GM23248 (cell line): ENCODE data around the gene FRMD6. TPM values are rescaled to one million over a fixed set of nuclear protein-coding genes. Genes with fewer than 3 reads are reported as not detected.

Experiments
- DNase-seq: peaks from one replicate; pipeline ENCODE4 v3.0.0-alpha.2; 2015
- H2AFZ ChIP-seq: fragments of 200-600 bp; sonication (generic); 2 replicates; pipeline ENCODE4 v1.6.1; 2016; ENCODE audit warnings: antibody characterized with exemption
- H3F3A ChIP-seq: fragments of 200-600 bp; sonication (generic); 2 replicates; pipeline ENCODE4 v1.6.1; 2016; ENCODE audit warnings: mild to moderate bottlenecking, antibody characterized with exemption, mixed run types; ENCODE audit not compliant: insufficient read depth
- H3K27ac ChIP-seq: fragments of 200-600 bp; sonication (generic); 2 replicates; pipeline ENCODE4 v1.5.1; 2016; ENCODE audit warnings: mild to moderate bottlenecking
- H3K27me3 ChIP-seq: fragments of 200-600 bp; sonication (generic); replicated peaks from 2 replicates; pipeline ENCODE4 v1.6.1; 2016; ENCODE audit warnings: mild to moderate bottlenecking; ENCODE audit not compliant: insufficient read depth
- H3K36me3 ChIP-seq: fragments of 200-600 bp; sonication (generic); 2 replicates; pipeline ENCODE4 v1.6.1; 2016; ENCODE audit warnings: low read depth, mild to moderate bottlenecking
- H3K4me1 ChIP-seq: fragments of 200-600 bp; sonication (generic); 2 replicates; pipeline ENCODE4 v1.6.1; 2016; ENCODE audit warnings: mild to moderate bottlenecking; ENCODE audit not compliant: insufficient read depth
- H3K4me2 ChIP-seq: fragments of 200-600 bp; sonication (generic); one replicate; pipeline ENCODE4 v1.6.1; 2016; ENCODE audit warnings: mild to moderate bottlenecking; ENCODE audit not compliant: unreplicated experiment
- H3K4me3 ChIP-seq: fragments of 200-600 bp; sonication (generic); 2 replicates; pipeline ENCODE4 v1.5.1; 2016; ENCODE audit warnings: mild to moderate bottlenecking
- H3K79me2 ChIP-seq: fragments of 200-600 bp; sonication (generic); 2 replicates; pipeline ENCODE4 v1.6.1; 2016; ENCODE audit warnings: mild to moderate bottlenecking; ENCODE audit not compliant: insufficient read depth
- H3K9ac ChIP-seq: fragments of 200-600 bp; sonication (generic); 2 replicates; pipeline ENCODE4 v1.6.1; 2016; ENCODE audit warnings: mild to moderate bottlenecking
- H3K9me2 ChIP-seq: fragments of 200-600 bp; sonication (generic); 2 replicates; pipeline ENCODE4 v1.6.1; 2016; ENCODE audit warnings: mixed run types, mild to moderate bottlenecking, moderate library complexity; ENCODE audit not compliant: insufficient read depth
- H3K9me3 ChIP-seq: fragments of 200-600 bp; sonication (generic); one replicate; pipeline ENCODE4 v1.6.1; 2017; ENCODE audit warnings: low read depth
- H4K20me1 ChIP-seq: fragments of 200-600 bp; sonication (generic); 2 replicates; pipeline ENCODE4 v1.6.0; 2016; ENCODE audit not compliant: insufficient read depth
- EZH2 ChIP-seq: fragments of 200-600 bp; sonication (generic); IDR thresholded peaks from 2 replicates; pipeline ENCODE4 v1.6.1; 2018; ENCODE audit warnings: antibody characterized with exemption, mild to moderate bottlenecking; ENCODE audit not compliant: insufficient read depth, poor library complexity, severe bottlenecking
- EZH2phosphoT487 ChIP-seq: fragments of 200-600 bp; sonication (generic); IDR thresholded peaks from 2 replicates; pipeline ENCODE4 v1.6.1; 2018; ENCODE audit warnings: antibody characterized with exemption, moderate library complexity, mild to moderate bottlenecking, low read depth; ENCODE audit not compliant: insufficient read depth
- WGBS, 2 experiments: methylation state at CpG; one replicate each; pipeline ENCODE4 v1.1.6; 2015 to 2017; ENCODE audit warnings: low lambda C conversion rate in 2 of 2, low coverage in 1 of 2; ENCODE audit errors: missing lambda C conversion rate in 2 of 2; 5-methylcytosine and 5-hydroxymethylcytosine counted together
- in situ Hi-C: fragments of 300-500 bp; cut with MboI; formaldehyde crosslinking; loops from 2 replicates; pipeline ENCODE4 v1.15.0; 2020
- polyA plus RNA-seq: library from polyadenylated mRNA; unstranded; fragments of >200 nt; fragmentation: Nextera tagmentation; extraction: Ambion mirVana; gene quantifications from 2 replicates; pipeline ENCODE4 v1.2.1, GENCODE V29; 2016
- total RNA-seq: library from RNA; depleted of rRNA; stranded (reverse); fragments of >200 nt; shearing (Covaris generic); gene quantifications from 2 replicates; pipeline ENCODE4 v1.2.3, GENCODE V29; 2014

FRMD6 gene
- total and polyA plus RNA-seq, 2 experiments from 2014 or later, result 550 to 795 TPM

GRCh38 chr14:51648296-51648695, 3.4 kb upstream of the FRMD6 start:
- peak overlapping the region; percentile 95 for H3K27ac ChIP-seq
- H3K4me3 ChIP-seq, result peak overlapping the region; percentile 88
- H3K27me3 ChIP-seq, result no peaks in the 10 kb centered on the region
- TF ChIP-seq EZH2, result no peak
- TF ChIP-seq EZH2phosphoT487, result no peak
- in situ Hi-C loops, result no loop called here
- peaks cover 96% of the 10 kb centered on the region for H3K79me2 ChIP-seq
- H2AFZ ChIP-seq, result no peak overlapping the region
- 67 to 68% methylated on average over 2 of the region's 2 CpGs for WGBS, 2 experiments
- H3K36me3 ChIP-seq, result peaks cover 8% of the 10 kb centered on the region; the same call in 1 of the 2 replicates
- DNase-seq, result peak; percentile 14
- H3F3A ChIP-seq, result peaks cover 62% of the 10 kb centered on the region
- peak overlapping the region; percentile 100 for H3K4me2 ChIP-seq
- no peaks in the 10 kb centered on the region for H4K20me1 ChIP-seq
- no peaks in the 10 kb centered on the region for H3K9me3 ChIP-seq
- H3K9me2 ChIP-seq, result no peaks in the 10 kb centered on the region
- peak overlapping the region; percentile 99 for H3K9ac ChIP-seq
- peaks cover 51% of the 10 kb centered on the region for H3K4me1 ChIP-seq

DNA sequence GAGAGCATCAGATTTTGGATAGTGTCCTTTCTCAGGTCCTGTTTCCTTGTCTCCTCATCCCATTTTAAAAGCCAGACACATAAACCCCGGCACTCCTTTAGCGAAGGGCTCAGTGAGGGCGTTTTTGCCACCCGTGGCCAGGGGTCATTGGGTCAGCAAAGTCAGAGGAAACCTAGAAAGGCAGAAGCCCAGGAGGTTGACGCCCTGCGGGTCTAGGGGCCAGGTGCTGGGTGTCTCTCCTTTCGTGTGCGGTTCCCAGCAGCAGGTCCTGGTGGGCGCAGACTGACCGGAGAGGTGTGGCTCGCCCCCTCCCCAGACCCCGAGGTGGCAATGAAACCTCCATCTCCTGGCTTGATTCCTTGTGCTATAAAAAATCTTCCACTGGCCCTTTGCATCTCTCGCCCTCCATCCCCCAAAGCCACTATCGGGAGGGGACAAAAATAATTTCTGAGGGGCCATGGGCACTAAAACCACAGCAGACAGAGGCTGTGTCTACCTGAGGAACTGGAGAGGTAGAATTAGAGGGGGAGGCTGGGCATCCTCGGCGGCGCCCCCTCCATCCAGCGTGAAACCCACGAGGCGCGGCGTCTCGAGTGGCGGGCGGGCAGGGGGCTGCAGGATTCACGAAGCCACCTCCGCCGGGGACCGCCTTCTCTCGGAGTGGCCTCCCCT, 858 bp upstream of the FRMD6 start:
- Histone ChIP-seq H3K27ac (peak overlapping the region; percentile 95), H3K9ac (peak overlapping the region; percentile 99), H3K36me3 (peaks cover 32% of the 10 kb centered on the region), H3K4me1 (peaks cover 32% of the 10 kb centered on the region), H2AFZ (no peak overlapping the region), H4K20me1 (no peaks in the 10 kb centered on the region), H3F3A (peaks cover 67% of the 10 kb centered on the region), H3K9me3 (no peaks in the 10 kb centered on the region), H3K27me3 (no peaks in the 10 kb centered on the region), H3K79me2 (peaks cover 96% of the 10 kb centered on the region), H3K9me2 (no peaks in the 10 kb centered on the region), H3K4me3 (peak overlapping the region; percentile 88), H3K4me2 (peak overlapping the region; percentile 100)
- in situ Hi-C loops, result loop anchor here (10.0 kb wide), 1 partner anchor 366 kb away; no protein-coding TSS in a partner anchor
- DNase-seq, result peak; percentile 59
- no peak for TF ChIP-seq EZH2
- TF ChIP-seq EZH2phosphoT487, result no peak
- whole genome bisulfite sequencing, 2 experiments, result 0 to 1% methylated on average over 24 to 30 of the region's 30 CpGs

- H4K20me1 ChIP-seq, result peaks cover 7% of the 10 kb centered on the region
- H3K9me2 ChIP-seq, result no peaks in the 10 kb centered on the region
- peaks cover 72% of the 10 kb centered on the region for H3F3A ChIP-seq
- in situ Hi-C loops, result loop anchor here (10.0 kb wide), 1 partner anchor 368 kb away; no protein-coding TSS in a partner anchor
- H3K9ac ChIP-seq, result peak overlapping the region; percentile 99
- H3K4me1 ChIP-seq, result peaks cover 35% of the 10 kb centered on the region
- 1% methylated on average over 51 to 57 of the region's 75 CpGs for WGBS, 2 experiments
- H2AFZ ChIP-seq, result no peak overlapping the region
- H3K4me2 ChIP-seq, result peak overlapping the region; percentile 85
- no peaks in the 10 kb centered on the region for H3K9me3 ChIP-seq
- peak overlapping the region; percentile 97 for H3K27ac ChIP-seq
- H3K79me2 ChIP-seq, result peaks cover 96% of the 10 kb centered on the region
- H3K36me3 ChIP-seq, result peaks cover 48% of the 10 kb centered on the region
- peak overlapping the region; percentile 97 for H3K4me3 ChIP-seq
- peak; percentile 60 for DNase-seq
- no peaks in the 10 kb centered on the region for H3K27me3 ChIP-seq
- TF ChIP-seq EZH2, result no peak
These were observed 713 bp downstream of the FRMD6 start for GRCh38 chr14:51652168-51653078.

- in situ Hi-C loops, result loop anchor here (10.0 kb wide), 1 partner anchor 368 kb away; no protein-coding TSS in a partner anchor
- peaks cover 53% of the 10 kb centered on the region for H3K36me3 ChIP-seq
- H3K4me3 ChIP-seq, result peak overlapping the region; percentile 97
- H3K27me3 ChIP-seq, result no peaks in the 10 kb centered on the region
- H4K20me1 ChIP-seq, result peaks cover 13% of the 10 kb centered on the region
- peak overlapping the region; percentile 97 for H3K27ac ChIP-seq
- no peaks in the 10 kb centered on the region for H3K9me2 ChIP-seq
- H3K79me2 ChIP-seq, result peaks cover 96% of the 10 kb centered on the region
- peaks cover 36% of the 10 kb centered on the region for H3K4me1 ChIP-seq
- peaks cover 74% of the 10 kb centered on the region for H3F3A ChIP-seq
- H3K9ac ChIP-seq, result peak overlapping the region; percentile 99
- peak overlapping the region; percentile 85 for H3K4me2 ChIP-seq
- TF ChIP-seq EZH2phosphoT487 (no peak), EZH2 (no peak)
- peak; percentile 78 for DNase-seq
- no peaks in the 10 kb centered on the region for H3K9me3 ChIP-seq
- H2AFZ ChIP-seq, result no peak overlapping the region
- WGBS, 2 experiments, result 1 to 2% methylated on average over 6 of the region's 6 CpGs
These were observed 1.5 kb downstream of the FRMD6 start for GRCh38 chr14:51653079-51653774.
